ENCODE data around the gene SDK2. TPM values are rescaled to one million over a fixed set of nuclear protein-coding genes. Genes with fewer than 3 reads are reported as not detected.

The SDK2 gene
- total and polyA plus RNA-seq, 2 of the 8 experiments (the other 6 are each of a cell fraction or from before 2014, with no cell fraction given) = 3.9 to 4.1 TPM

DNA sequence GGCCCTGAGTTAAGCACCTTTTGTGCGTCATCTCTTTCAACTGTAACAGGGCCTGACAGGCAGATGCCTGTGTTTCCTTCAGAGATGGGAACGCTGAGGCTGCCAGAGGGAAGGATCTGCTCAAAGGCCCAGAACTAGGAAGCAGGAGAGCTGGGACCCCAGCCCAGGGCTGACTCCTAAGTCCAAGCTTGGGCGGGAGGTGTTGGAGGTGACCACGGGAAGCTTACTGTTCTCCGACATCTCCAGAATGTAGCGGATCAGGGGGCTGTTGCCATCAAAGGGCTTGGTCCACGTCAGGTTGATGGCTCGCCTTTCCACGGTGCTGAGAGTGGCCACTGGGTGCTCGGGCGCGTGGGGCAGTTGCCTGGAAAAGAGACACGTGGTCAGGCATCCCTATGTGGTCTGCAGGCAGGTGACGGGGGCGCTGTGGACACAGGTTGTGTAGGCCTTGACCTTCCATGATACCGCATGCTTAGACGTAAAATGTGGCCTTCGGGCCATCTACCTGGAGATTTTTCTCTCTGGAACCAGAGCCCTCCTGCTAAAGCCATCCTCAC, 221.0 kb downstream of the SDK2 start:
- DNase-seq (ENCODE audit: low read depth in 1 of 2, low spot score in 2 of 2) (no peak), FAIRE-seq (no peak)
- H3K23me2 ChIP-seq (ENCODE audit: low read depth, low read length) = no peaks in the 10 kb centered on the region
- H2BK120ac ChIP-seq (replicated peaks; ENCODE audit: low read depth, low read length) = no peak overlapping the region
- H2BK15ac ChIP-seq (ENCODE audit: low read length) = no peak overlapping the region
- H2AK5ac ChIP-seq (ENCODE audit: low read depth, low read length) = no peak overlapping the region
- no peak overlapping the region for H4K91ac ChIP-seq (replicated peaks; ENCODE audit: insufficient read length, low read length)
- no peak overlapping the region for H4K8ac ChIP-seq (ENCODE audit: extremely low read depth, insufficient read depth, low read length)
- H3K56ac ChIP-seq (replicated peaks; ENCODE audit: insufficient read length, low read depth, low read length) = no peak overlapping the region
- ChIA-PET CTCF (ENCODE audit: partially characterized antibody) (interaction anchor here (1.0 to 3.7 kb wide), 4 partner anchors 13 to 284 kb away, joined by 3 to 13 read pairs (median 3); no protein-coding TSS in a partner anchor), POLR2A (ENCODE audit: partially characterized antibody) (no interaction called here)
- no peak overlapping the region for H3K9ac ChIP-seq (replicated peaks in 1 of 4; ENCODE audit: extremely low read depth in 1 of 4, low read depth in 3 of 4, low read length in 3 of 4)
- H3K36me3 ChIP-seq (ENCODE audit: control insufficient read depth in 2 of 4, insufficient read depth in 4 of 4, low read length in 3 of 4) = peaks cover 0 to 7% (median 3%) of the 10 kb centered on the region in 4 experiments; a peak in 7 of 8 replicates
- H3K4ac ChIP-seq (replicated peaks; ENCODE audit: insufficient read length, low read depth, low read length) = no peak overlapping the region
- H2BK12ac ChIP-seq (ENCODE audit: low read depth, low read length) = no peak overlapping the region
- H2AFZ ChIP-seq (ENCODE audit: low read length) = no peak overlapping the region
- H3K14ac ChIP-seq (ENCODE audit: insufficient read length) = no peak overlapping the region
- H3K79me1 ChIP-seq (ENCODE audit: low read depth, low read length) = no peaks in the 10 kb centered on the region
- TF ChIP-seq ASH2L (IDR thresholded peaks at IDR 0.05; ENCODE audit: low read length) (no peak), HDAC6 (IDR thresholded peaks at IDR 0.05; ENCODE audit: low read depth, low read length) (no peak), KDM5A (IDR thresholded peaks at IDR 0.05; ENCODE audit: low read length) (no peak), SAP30 (IDR thresholded peaks at IDR 0.05; ENCODE audit: insufficient read depth, insufficient replicate concordance, low read length) (no peak), GTF2F1 (IDR thresholded peaks at IDR 0.05; ENCODE audit: borderline replicate concordance, low read depth, low read length) (no peak)
- TF ChIP-seq, protein P1, sequence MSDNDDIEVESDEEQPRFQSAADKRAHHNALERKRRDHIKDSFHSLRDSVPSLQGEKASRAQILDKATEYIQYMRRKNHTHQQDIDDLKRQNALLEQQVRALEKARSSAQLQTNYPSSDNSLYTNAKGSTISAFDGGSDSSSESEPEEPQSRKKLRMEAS (IDR thresholded peaks at IDR 0.05) = no peak
- no peaks in the 10 kb centered on the region for H3K9me3 ChIP-seq (ENCODE audit: insufficient read depth in 2 of 2, low read depth in 1 of 2, low read length in 1 of 2)
- H4K20me1 ChIP-seq (replicated peaks in 1 of 2; ENCODE audit: control insufficient read depth in 1 of 2, insufficient read depth in 2 of 2, low read length in 2 of 2) = peaks cover 2% of the 10 kb centered on the region in 2 experiments
- H2BK5ac ChIP-seq (ENCODE audit: low read depth, low read length) = no peak overlapping the region; the same call in 1 of the 2 replicates
- no peak overlapping the region for H4K5ac ChIP-seq (ENCODE audit: insufficient read length, low read depth, low read length)
- no peaks in the 10 kb centered on the region for H3K79me2 ChIP-seq (ENCODE audit: control insufficient read depth in 1 of 2, insufficient read depth in 2 of 2, low read length in 2 of 2)
- H3K27me3 ChIP-seq (replicated peaks in 1 of 4; ENCODE audit: control insufficient read depth in 3 of 4, extremely low read depth in 1 of 4, insufficient read depth in 3 of 4, low read length in 3 of 4) = no peaks in the 10 kb centered on the region
- H3K4me1 ChIP-seq (replicated peaks in 1 of 4; ENCODE audit: control insufficient read depth in 3 of 4, insufficient read depth in 4 of 4, low read length in 3 of 4) = no peaks in the 10 kb centered on the region
- H3K18ac ChIP-seq (ENCODE audit: extremely low read depth, low read length) = no peak overlapping the region
- WGBS, 2 experiments (ENCODE audit: extremely low coverage in 1 of 2, insufficient coverage in 1 of 2, insufficient read length in 1 of 2, insufficient replicate concordance in 2 of 2, low coverage in 1 of 2, low lambda C conversion rate in 2 of 2, missing lambda C conversion rate in 1 of 2) = 91% methylated on average over 18 of the region's 18 CpGs; no CpG with 5 or more reads in 1 of the 2 experiments
- H3K4me2 ChIP-seq (ENCODE audit: insufficient read depth in 1 of 2, low read depth in 2 of 2, low read length in 2 of 2) = no peak overlapping the region
- H3K23ac ChIP-seq (ENCODE audit: insufficient read length) = no peak overlapping the region
- H2BK20ac ChIP-seq (ENCODE audit: low read length) = no peak overlapping the region
- H3K27ac ChIP-seq (ENCODE audit: low read depth, low read length) = no peak overlapping the region
- H3K4me3 ChIP-seq (ENCODE audit: extremely low read depth in 1 of 4, insufficient read depth in 2 of 4, low read depth in 3 of 4, low read length in 4 of 4) = no peak overlapping the region
